B cell (primary cell): ENCODE data around the gene GSC2.

Source experiments
- EZH2 ChIP-seq: IDR thresholded peaks from 2 replicates; pipeline ENCODE4 v1.6.1; 2012; ENCODE audit warnings: borderline replicate concordance, low read depth, mild to moderate bottlenecking, moderate library complexity, low read length; ENCODE audit not compliant: insufficient read depth, poor library complexity, severe bottlenecking
- TF ChIP-seq, protein P1 (sequence below): fragments of 200-600 bp; IDR thresholded peaks from one replicate; pipeline ENCODE4 v1.8.0; 2022; ENCODE audit warnings: antibody characterized with exemption, mild to moderate bottlenecking

- TF ChIP-seq, protein P1, sequence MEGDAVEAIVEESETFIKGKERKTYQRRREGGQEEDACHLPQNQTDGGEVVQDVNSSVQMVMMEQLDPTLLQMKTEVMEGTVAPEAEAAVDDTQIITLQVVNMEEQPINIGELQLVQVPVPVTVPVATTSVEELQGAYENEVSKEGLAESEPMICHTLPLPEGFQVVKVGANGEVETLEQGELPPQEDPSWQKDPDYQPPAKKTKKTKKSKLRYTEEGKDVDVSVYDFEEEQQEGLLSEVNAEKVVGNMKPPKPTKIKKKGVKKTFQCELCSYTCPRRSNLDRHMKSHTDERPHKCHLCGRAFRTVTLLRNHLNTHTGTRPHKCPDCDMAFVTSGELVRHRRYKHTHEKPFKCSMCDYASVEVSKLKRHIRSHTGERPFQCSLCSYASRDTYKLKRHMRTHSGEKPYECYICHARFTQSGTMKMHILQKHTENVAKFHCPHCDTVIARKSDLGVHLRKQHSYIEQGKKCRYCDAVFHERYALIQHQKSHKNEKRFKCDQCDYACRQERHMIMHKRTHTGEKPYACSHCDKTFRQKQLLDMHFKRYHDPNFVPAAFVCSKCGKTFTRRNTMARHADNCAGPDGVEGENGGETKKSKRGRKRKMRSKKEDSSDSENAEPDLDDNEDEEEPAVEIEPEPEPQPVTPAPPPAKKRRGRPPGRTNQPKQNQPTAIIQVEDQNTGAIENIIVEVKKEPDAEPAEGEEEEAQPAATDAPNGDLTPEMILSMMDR: no peak
- no peak for TF ChIP-seq EZH2
These were observed 22.6 kb downstream of the GSC2 start for GRCh38 chr22:19127329-19128008.
